ENCODE results near the gene SENP1.

SENP1 gene

DNA sequence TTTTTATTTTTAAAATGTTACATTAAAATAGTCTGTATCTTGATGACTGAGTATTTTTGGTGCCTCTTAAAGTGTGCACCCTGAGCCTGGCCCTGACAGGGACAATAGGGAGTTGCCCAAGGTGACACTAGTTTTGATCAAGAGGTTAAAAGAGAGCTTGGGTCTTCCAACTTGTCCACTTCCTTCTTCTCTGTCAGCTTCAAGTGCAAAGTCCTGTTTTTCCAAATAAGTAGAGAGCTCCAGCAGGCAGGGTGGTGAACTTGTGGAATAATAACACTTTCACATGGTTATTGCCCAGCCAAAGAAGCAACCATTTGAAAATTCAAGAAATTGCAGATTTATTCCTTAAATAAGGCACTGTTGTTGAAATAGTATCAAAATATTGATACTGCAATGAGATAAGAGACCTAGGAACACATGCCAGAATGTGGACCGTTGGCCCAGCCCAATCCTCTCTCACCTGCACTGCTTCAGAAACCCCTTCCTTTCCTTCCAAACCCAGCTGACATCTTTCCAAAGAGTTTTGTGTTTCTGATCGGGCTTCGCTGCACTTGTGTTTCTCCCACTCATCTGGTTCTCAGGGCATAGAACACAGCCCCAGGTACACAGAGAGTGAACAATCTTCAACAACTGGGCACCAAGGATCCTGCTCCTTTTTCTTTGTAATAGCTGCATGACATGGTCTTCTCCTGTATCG lies 87.8 kb downstream of the SENP1 start:
- DNase-seq (ENCODE audit: low read depth, low spot score): no peak

DNA sequence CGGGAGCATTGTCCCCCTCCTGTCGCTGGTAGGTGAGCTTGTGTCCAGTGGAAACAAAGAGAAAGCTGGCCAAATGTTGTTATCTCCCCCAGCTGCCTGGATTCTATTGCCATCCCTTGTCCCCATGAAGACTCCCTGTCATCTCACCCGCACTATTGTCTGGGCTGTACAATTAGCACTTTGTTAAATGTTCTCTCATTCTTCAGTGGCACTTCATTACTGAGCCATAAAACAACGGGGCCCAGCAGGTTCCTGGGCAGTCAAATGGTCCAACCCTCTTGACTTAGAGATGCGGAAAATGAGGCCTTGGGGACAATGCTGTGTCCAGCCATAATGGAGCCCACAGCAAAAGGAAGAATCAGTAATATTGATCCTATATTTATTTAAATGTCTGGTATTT lies 88.4 kb downstream of the SENP1 start:
- no peak for DNase-seq (ENCODE audit: low read depth, low spot score)

DNA sequence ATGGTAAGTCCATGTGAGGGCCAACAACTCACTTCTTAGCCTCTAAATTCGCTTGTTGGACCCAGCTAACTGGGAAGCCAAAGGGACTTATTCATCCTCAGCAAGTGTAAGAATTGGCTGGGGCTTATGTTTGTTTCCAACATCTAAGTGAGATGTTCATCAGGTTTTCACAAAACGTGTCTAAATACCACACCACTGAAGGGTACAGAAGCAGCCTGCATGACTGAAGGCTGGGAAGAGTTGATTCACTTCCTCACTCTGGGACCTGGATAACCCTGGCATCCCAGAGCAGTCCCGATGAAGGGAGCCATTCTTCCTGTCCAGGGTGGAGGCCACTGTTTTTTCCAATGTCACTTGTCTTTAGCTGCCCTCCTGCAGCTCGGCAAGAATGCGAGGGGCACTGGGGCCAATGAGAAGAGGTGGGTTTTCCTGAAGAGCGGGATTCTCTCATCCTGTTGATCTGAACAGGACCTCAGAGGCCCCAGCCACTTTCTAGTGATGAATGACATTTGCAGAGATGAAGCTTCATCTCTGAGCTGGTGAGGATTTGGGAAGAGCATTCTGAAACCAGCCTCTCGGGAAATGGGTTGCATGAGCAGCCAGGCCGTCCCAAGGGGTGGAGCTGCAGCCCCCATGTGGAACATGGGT lies 89.4 kb downstream of the SENP1 start:
- no peak for DNase-seq (ENCODE audit: low read depth, low spot score)

DNA sequence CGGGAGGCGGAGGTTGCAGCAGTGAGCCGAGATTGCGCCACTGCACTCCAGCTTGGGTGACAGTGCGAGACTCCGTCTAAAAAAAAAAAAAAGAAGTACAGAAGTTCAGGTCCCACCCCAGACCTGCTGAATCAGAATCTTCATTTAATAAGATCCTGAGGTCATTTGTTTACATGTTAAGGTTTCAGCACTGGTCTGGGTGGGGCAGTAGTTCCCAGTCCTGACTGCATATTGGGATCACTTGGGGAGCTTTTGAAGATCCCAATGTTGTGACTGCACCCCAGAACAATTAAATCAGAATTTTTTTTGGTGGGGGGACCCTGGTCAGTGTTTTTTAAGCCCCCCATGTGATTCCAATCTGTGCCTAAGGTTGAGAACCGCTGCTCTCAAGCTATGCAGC lies 89.9 kb downstream of the SENP1 start:
- DNase-seq (ENCODE audit: low read depth, low spot score): no peak

DNA sequence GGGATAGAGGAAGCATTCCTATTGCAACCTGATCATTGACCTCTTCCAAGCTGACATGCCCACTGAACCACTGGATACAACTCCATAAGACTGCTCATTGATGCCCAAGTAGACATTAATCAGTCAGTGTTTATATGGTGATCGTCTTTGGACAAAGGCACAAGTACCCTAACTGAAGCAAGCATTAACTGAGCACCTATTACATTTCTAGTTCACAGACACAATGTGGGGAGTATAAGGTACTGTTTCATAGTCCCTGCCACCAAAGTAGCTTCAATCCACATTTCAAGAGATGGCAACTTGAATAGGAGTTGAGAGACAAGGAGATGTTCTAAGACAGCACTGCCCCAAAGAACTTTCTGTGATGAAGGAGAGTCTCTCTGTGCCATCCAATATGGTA lies 90.8 kb downstream of the SENP1 start:
- DNase-seq (ENCODE audit: low read depth, low spot score): no peak

DNA sequence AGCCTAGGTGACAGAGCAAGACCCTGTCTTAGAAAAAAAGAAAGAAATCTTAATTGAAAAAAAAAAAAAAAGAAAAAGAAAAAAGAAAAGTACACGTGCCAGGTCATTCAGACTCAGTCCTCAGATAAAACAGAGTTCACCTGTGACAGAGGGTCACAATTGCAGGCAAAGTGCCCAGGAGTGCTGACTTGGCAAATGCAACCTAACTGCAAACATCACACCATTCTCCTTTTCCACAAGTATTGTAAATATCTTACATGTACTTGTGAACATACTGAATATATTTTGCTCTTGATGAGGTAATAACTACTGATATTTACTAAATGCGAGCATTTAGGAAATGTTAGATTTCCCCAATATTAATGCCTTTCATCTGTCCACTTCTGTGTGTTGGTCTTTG lies 92.6 kb downstream of the SENP1 start:
- DNase-seq (ENCODE audit: low read depth, low spot score): no peak

DNA sequence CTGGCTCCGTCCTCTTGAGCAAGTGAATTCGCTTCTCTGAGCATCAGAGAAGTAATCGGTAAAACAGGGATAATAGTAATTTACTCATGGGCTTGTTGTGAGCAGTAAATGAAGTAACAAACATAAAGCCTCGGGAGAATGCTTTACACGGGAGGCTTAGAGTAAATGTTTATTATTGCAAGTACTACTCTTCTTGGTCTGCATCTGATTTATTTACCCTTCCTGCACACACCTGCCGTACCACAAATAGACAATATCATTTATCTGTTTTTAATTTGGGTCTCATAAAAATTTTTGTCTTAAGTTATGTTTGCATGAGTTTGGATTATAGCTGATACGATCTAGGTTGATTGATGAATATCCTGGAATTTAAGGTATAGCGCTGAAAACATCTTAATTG lies 93.8 kb downstream of the SENP1 start:
- DNase-seq (ENCODE audit: low read depth, low spot score): no peak

DNA sequence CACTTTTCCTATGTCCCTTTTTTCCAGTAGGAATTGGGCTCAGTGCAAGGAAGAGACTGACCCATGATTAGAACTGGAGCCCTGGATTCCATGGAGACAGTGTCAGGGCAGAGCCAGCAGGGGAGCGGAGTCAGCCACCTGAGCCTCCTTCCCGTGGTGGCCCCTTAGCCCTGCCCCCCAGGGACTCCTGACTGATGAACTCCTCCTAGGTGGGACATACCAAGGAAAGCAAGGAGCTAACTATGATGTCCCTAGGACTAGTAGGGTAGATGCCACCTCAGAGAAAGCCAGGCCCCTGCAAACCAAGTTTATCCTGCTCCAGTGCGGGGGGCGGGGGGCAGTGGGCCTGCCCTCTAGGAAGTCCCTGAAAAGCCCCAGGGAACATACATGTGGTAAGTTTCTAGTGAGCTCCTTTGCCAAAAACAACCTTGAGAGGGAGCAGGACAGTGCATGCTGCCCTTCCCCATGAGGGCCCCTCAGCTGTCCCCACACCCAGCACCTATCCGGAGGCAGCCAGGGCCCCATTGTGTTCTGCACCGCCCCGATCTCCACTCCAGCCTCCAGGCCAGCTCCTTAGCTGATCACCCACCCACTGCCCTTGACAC lies 95.4 kb downstream of the SENP1 start:
- no peak for DNase-seq (ENCODE audit: low read depth, low spot score)

DNA sequence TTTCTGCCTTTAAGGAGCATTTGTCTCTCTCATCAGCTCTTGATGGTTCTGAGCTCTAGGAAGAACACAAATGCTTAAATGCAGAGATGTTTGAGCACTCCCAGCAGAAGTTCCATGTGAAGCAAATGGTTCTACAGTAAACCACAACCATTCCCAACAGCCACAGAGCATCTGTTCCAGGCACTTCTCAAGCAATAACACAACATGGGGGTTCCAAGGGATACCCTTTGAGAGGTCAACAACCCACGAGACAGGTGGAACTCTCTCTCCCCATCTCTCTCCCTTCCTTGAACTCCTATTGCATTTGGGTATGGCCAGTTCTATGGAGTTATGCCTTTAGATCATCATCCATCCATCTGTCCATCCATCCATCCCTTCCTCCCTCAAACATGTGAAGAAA lies 96.4 kb downstream of the SENP1 start:
- DNase-seq (ENCODE audit: low read depth, low spot score): no peak

DNA sequence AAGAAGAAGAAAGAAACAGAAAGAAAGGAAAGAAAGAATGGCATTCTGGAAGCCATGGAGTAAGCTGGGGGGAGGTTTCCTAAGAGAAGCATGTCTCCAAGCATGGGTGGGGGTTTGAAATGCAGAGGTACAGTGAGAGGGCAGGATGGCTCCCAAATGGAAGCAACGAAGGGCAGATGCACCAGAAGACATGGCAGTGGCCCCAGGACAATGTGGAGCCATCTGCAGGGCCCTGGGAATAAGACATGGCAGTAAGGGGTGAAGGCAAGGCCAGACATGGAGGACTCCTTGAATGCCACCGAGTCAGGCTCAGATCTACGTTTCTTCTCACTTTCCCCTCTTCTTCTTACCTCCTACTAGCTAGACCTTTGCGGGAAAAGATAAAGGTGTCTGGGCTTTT lies 96.9 kb downstream of the SENP1 start:
- DNase-seq (ENCODE audit: low read depth, low spot score): no peak

DNA sequence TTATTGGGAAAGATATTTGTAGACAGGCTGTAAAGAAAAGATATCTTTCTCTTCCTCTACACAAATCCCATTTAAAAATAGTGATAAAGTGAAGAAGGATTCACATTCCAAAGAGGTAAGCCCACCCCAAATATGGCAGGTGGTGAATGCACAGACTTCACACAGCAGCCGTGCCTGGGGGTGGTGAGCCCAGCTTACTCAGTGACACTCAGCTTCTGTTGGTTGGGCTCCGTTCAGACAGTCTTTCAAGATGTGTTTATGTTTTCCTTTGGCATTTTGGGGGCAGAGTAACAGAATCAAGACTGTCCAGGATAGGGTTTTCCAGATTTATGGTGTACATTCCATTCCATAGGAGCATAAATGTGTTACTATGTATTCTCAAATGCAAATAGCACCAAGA lies 97.5 kb downstream of the SENP1 start:
- no peak for DNase-seq (ENCODE audit: low read depth, low spot score)

DNA sequence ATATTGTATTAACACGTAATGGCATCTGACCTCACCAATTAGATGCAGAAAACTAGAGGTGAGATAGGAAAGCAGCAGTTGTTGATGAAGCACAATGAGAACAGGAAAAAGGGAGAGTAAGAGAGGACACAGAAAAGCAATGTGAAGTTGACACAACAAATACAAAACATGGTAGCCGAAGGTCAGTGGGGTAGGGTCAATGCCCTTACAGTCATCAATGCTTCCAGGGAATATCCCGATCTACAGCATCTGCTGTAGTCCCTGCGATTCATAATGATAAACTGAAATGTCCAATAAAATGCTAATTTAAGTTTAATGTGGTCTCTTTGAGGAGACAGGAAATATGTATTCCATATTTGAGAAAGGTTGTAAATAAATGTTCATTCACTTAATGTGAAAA lies 98.7 kb downstream of the SENP1 start:
- DNase-seq (ENCODE audit: low read depth, low spot score): no peak

DNA sequence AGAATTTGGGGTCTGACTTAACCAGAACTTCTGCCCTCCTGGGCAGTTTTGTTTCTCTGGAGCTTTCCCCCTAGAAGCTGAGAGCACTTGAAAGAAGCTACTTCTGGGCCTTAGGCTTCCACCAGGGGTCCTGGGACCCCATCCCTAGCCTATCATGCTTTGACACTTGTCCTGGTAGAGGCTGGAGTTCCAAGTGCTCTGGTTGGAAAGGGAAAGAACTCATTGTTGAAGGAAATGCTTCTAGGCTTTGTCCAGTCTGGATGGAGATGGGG lies 100.2 kb downstream of the SENP1 start:
- no peak for DNase-seq (ENCODE audit: low read depth, low spot score)

DNA sequence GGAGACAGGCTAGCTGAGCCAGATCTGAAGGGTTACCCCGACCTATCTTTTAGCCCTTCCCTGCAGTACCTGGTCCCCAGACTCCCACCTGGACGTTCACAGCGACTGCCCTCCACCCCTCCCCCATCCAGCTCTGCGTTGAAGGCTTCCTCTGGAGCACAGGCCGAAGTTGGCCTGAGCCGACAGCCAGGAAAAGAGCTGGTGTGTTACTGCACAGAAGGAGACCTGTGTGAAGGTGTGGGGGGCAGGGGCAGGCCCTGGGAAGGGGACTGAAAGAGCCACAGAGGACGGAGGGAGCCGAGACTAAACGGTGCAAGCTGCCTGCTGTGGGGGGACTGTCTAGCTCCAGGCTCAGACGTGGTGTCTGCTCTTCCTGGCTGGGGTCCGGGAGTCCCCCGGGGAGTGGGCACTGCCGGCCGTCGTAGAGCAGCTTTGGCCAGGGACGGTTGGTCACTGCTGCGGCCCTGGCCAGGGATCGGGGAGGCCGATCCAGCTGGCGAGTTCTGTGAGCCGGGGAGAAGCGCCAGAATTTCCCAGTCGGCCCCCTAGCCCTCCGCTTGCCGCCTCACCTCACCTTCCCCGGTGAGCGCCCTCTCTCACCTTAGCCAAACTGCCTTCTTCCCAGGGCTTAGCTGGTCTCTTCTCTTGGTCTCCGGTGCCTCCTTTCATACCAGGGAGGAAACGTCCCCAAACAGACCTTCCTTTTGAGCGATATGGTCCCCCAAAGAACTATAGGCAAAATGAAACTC lies 100.7 kb downstream of the SENP1 start:
- no peak for DNase-seq (ENCODE audit: low read depth, low spot score)

DNA sequence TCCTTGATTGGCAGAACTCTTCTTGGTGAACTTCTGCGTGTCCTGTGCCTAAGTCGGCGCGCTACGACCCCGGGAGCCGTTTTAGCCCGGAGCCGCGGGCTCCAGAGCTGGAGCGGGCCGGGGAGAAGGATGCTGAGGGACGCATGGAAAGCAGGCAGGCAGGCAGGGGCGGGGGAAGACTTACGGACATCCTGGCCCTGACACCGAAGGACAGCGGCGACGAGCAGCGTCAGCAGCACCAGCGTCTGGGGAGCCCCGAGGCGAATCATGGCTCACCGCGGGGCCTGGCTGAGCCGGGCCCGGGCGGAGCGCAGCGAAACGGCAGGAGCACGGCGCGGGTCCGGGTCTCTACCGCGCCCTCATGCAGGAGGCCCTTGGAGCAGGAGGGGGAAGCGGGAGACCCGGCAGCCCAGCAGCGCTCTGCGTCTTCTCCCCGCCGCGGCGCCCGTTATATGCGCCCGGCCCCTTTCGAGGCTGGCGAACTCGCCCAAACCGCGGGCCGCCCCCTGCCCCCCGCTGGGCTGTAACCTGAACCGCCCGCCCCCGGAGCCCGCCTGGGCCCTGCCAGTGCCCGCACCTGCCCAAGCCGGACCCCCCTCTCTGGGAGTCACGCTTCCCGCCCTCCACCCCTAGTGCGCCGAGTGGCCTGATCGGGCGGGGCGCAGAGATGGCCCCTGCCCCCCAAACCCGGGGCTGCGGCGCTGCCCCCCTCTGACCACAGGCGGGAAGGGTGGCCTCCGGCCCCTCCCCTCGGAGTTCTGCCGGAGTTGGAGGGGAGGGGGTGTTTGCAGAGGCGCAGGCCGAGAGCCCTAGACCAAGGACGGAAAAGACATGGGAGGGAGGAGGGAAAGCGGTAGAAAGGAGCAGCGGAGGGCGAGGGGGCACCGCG lies 101.6 kb downstream of the SENP1 start, which contains the start of gene COL2A1:
COL2A1 (minus strand) TSS at position 424 of the 889 bp plus-strand sequence; CDS start at position 269, 155 bp downstream.
- DNase-seq (ENCODE audit: low read depth, low spot score): no peak

DNA sequence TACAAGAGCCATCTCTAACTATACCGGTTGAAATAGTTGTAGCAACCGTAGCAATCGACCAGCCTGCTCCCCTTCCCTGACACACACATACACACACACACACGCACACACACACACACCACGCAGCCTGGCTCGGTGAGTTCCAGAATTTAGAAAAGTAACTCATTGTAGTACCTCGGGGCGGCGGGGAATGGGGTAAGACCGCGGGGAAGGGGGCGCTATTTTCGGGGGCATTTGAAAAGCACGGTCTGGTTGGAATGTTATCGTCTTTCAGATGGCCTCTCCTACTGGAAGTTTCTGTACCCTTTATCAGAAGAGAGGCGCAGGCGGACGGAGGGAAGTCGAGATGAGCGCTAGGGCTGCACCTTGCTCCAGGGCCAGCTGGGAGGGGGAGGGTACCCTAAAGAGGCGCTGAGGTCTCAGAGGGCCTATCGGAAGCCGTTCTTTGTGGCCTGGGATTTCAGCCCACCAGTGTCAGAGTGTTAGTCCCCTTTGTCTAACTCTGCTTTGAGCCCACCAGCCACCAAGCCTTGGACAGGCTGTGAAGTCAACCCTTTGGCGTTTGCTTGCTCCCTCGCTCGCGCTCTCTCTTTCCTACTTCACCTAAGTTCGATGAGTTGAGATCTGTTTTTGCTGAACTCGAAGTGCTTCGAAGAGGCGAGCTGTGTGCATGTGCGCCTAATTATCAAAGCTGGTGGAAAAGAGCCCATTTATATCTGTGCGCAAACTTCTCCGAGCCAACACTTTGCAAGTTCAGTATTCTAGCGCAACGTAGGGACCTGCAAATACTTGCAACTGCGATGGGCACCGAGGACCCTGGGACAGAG lies 102.4 kb downstream of the SENP1 start:
- DNase-seq (ENCODE audit: low read depth, low spot score): no peak

DNA sequence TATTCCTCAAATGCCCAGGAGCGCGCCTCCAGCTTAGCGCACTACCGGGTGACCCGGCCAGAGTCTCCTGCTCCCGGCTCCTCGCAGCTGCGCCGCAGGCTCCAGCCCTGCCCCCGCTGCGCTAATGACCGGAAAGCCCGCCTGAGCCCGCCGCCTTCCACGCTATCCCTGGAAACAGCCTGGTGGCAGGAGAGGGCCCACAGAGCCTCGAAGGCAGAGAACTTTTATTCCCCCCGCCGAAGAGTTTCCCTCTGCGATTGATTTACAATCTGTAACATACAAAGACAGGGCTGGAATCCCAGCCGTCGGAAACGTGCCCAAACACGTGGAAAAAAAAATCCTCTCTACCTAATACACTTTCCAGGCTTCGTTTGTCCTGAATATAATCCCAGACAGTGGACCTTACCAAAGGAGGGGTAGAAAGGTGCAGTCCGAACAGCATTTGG lies 103.1 kb downstream of the SENP1 start:
- DNase-seq (ENCODE audit: low read depth, low spot score): no peak

DNA sequence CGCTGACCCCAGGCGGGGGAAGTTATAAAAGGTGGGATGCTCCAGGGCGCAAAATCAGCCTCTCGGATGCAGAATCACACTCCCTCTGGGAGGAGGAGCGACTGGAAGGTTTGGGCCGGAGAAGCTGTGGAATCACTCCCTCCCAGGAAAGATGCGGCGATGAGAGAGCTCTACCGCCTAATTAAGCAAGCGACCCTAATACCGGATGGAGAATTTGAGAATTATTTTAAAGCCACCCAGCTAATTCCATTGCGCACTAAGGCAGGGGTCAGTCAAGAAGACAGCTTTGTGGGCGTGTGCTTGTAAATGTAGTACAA lies 103.5 kb downstream of the SENP1 start:
- DNase-seq (ENCODE audit: low read depth, low spot score): no peak

DNA sequence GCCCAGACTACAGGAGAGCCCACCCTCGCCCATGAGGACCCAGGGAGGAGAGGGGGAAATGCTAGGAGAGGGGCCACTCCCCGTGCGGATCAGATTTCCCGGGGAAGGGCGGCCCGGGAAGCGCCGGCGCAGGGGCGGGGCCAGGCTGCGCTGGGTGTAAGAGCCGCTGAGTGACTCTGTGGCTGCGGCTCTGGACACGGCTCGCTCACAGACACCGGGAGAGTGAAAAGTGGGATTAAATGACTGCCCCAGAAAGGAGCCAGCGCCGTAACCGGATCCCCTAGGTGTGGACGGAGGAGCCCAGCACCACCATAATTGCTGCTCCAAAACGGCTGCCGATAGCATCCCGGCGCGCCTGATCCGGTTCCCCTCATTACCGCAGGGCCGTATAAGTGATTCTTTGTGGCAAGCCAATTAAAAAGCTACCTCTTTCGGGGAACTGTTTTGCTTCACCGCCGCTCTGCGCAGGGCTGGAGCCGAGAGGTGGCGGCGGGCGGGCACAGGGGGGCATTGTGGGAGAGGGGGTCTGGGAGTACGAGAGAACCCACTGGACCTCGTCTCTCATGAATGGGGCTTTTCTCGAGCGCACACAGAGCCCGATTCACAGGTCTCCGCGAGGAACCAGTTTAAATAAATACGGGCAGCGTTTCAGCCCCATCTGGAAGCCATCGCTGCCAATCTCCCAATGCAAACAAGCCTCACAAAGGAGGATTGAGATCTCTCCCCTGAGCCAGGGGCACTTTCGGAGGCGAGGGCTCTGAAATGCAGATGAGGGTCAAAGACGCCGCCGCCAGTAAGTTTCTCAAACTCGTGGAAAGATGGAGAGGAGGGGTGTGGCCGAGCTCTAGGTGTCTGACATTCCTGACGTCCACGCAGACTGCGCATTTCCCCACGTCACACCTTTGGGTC lies 104.1 kb downstream of the SENP1 start:
- DNase-seq (ENCODE audit: low read depth, low spot score): no peak
